8988T (cell line): Measurements from ENCODE around the gene GEMIN4.

Source experiments
- DNase-seq: peaks from one replicate; pipeline ENCODE4 v3.0.0; 2011

The GEMIN4 gene

DNA sequence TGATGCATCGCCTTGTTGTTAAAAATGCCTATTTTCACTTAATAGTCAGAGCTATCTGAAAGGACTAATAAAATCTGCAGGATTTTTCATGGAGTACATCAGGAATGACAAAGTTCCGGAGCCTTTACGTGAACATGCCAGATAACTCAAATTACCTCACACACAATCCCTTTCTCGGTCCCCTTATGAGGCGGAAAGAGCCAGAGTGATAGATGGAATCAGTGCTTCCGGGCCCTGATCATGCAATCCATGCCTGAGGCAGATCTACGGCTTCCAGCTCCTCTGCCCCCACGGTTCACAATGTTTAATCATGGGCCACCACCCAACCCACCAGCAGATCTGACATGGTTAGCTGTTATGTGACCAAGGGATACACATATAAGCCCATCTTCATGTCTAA is 54.4 kb downstream of the GEMIN4 start:
- DNase-seq, result no peak

DNA sequence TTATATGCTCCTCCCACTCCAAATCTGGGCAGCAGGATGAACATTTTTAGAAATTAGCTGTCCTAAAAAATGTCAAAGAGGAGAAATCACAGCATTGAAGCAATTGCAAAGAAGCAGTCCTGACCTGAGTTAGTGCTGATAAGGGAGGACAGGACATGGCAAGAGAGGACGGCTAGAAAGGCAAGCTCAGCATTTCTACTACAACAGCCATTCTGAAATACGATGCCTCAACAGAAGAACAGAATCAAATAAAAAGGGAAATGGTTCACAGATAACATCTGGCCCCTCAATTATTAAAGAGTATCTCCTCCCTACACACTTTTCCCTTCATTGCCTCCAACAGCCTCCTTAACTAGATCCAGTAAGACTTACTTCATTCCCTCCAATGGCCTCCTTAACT is 55.7 kb downstream of the GEMIN4 start:
- no peak for DNase-seq
